SK-N-SH (cell line): Measurements from ENCODE around the gene CAST. TPM values are rescaled to one million over a fixed set of nuclear protein-coding genes. Genes with fewer than 3 reads are reported as not detected.

ENCODE experiments used
- polyA plus RNA-seq, 3 experiments: library from polyadenylated mRNA; depleted of rRNA; stranded (reverse); fragments of >200 nt; gene quantifications; 2 replicates each; pipeline ENCODE4 v1.2.3, GENCODE V29; 2012

CAST gene
- polyA plus RNA-seq, 1 of the 3 experiments (the other 2 are of a cell fraction) = 82.9 TPM

Other genes with a start within 250 kb of the CAST start
- 0.08 TPM in 1 of 2 replicates, not detected in the other for gene PCSK1, start 229.1 kb upstream of the CAST start, polyA plus RNA-seq (2012; rRNA removed)
- gene ERAP1, start 145.6 kb downstream of the CAST start, polyA plus RNA-seq (2012; rRNA removed) = 18.6 and 20.9 TPM in 2 replicates
- 13.2 and 14.3 TPM in 2 replicates for gene ERAP2, start 214.1 kb downstream of the CAST start, polyA plus RNA-seq (2012; rRNA removed)